NCI-H2227 (cell line): ENCODE data around the gene GALNT3.
A peak's percentile ranks its signal among the peaks of the same experiment; 100 is the strongest.

Experiments
- DNase-seq: peaks from one replicate; lab custom pipeline; 2025; ENCODE audit not compliant: unreplicated experiment; lab: John Stamatoyannopoulos, UW

GALNT3 gene

GRCh38 chr2:165793779-165794535, at the start of gene GALNT3:
Gene GALNT3 (minus strand): TSS chr2:165794247. CDS start chr2:165770700, 23,547 bp downstream.
- DNase-seq, result peak; percentile 65

GRCh38 chr2:165843351-165843750, 49.3 kb upstream of the GALNT3 start:
- DNase-seq, result no peak

- DNase-seq, result no peak
Measured at GRCh38 chr2:165840333-165840958, 46.4 kb upstream of the GALNT3 start.

- DNase-seq, result no peak
Measured at GRCh38 chr2:165839610-165840009, 45.6 kb upstream of the GALNT3 start.

GRCh38 chr2:165837122-165837521, 43.1 kb upstream of the GALNT3 start:
- DNase-seq, result no peak

- DNase-seq, result no peak
Measured at GRCh38 chr2:165835363-165835762, 41.3 kb upstream of the GALNT3 start.

GRCh38 chr2:165833156-165833555, 39.1 kb upstream of the GALNT3 start:
- no peak for DNase-seq

- DNase-seq, result no peak
Measured at GRCh38 chr2:165827921-165828276, 33.9 kb upstream of the GALNT3 start.

GRCh38 chr2:165827016-165827920, 33.2 kb upstream of the GALNT3 start:
- no peak for DNase-seq

- DNase-seq, result peak; percentile 88
Measured at GRCh38 chr2:165825041-165825440, 31.0 kb upstream of the GALNT3 start.

GRCh38 chr2:165820296-165820695, 26.2 kb upstream of the GALNT3 start:
- no peak for DNase-seq

- DNase-seq, result no peak
Measured at GRCh38 chr2:165818920-165819319, 24.9 kb upstream of the GALNT3 start.

- no peak for DNase-seq
Measured at GRCh38 chr2:165815299-165816141, 21.5 kb upstream of the GALNT3 start.

- DNase-seq, result no peak
Measured at GRCh38 chr2:165814473-165814872, 20.4 kb upstream of the GALNT3 start.

GRCh38 chr2:165811592-165812370, 17.7 kb upstream of the GALNT3 start:
- no peak for DNase-seq

GRCh38 chr2:165810418-165810817, 16.4 kb upstream of the GALNT3 start:
- DNase-seq, result peak; percentile 76

- no peak for DNase-seq
Measured at GRCh38 chr2:165804719-165805118, 10.7 kb upstream of the GALNT3 start.

GRCh38 chr2:165803123-165803760, 9.2 kb upstream of the GALNT3 start:
- no peak for DNase-seq

- DNase-seq, result no peak
Measured at GRCh38 chr2:165801176-165801575, 7.1 kb upstream of the GALNT3 start.
